ENCODE data around the gene ATF7.

DNA sequence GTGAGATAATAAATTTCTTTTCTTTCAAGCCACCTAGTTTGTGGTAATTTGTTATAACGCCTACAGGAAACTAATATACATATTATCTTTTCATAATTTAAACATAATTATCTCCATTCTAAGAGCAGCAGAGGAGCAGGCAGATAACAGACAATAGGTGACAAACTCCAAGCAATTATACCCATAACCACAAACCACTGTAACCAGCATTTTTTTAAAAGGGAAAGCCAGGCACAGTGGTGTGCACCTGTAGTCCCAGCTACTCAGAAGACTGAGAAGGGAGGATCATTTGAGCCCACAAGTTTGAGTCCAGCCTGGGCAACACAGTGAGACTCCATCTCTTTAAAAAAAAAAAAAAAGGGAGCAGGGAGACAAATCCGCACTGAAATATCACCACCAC lies 54.9 kb downstream of the ATF7 start:
- TF ChIP-seq POLR2A (IDR thresholded peaks at IDR 0.05; ENCODE audit: low read depth, low read length) (no peak), SPI1 (IDR thresholded peaks at IDR 0.05; ENCODE audit: low read depth, low read length) (no peak), PAX5 (IDR thresholded peaks at IDR 0.05; ENCODE audit: insufficient read depth, low read length, severe bottlenecking) (no peak), POLR2AphosphoS5 (IDR thresholded peaks at IDR 0.05; ENCODE audit: low read depth, low read length) (no peak)
